Right lobe of liver (tissue), 4 donors: ENCODE results near the gene TOMM20.

Experiments
- POLR2A ChIP-seq: fragments of 450-650 bp; IDR thresholded peaks from one replicate; pipeline ENCODE4 v1.6.1; 2017; ENCODE audit warnings: antibody characterized with exemption, mild to moderate bottlenecking
- TF ChIP-seq, protein P1 (sequence below), 4 donors: fragments of 200-600 bp in 3 of 4; fragments of 450-650 bp in 1 of 4; IDR thresholded peaks; one replicate each; pipeline versions ENCODE4 v1.5.1 to v1.8.0; 2016 to 2022; ENCODE audit warnings: antibody characterized with exemption in 4 of 4, mild to moderate bottlenecking in 2 of 4
- donor health status: DM: no; HTN: no; CAD: no.
- donor health status: DM: no; HTN: no; CAD: no.
- donor health status: DM: no; HTN: yes; CAD: no.

DNA sequence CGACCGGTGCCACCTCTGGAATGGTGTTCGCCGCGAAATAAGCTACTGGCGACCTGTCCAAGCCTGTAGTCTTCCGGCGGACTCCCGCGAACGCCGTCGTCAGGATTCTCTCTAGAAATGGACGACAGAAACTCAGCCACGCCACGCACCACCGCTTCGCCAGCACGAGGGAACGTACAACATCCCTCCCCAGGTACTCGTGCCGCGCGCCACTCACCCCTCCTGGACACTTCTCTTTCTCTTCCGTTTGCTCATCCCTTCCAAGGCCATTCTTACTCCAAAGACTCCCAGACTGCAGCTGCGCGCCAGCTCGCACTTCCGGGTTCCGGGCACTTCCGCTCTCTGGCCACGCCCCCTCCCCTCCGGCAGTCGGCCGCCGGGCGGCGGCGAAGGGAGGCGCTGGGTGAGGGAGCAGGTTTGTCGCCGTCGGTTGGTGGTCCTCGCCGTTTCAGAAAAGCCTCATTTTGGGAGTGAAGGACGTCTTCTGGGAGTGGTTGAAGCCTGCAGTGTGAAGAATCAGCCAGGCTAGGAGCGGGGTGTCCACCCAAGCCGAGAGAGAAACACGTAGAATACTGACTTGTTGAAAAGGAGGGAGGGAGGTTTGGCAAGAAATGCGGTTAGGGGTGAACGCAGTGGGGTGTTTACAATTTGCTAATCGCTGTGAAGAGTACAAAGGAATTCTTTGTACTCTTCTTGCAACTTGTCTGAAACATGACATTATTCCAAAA, 32.5 kb upstream of the TOMM20 start, which contains the start of gene RBM34:
- TF ChIP-seq, protein P1, sequence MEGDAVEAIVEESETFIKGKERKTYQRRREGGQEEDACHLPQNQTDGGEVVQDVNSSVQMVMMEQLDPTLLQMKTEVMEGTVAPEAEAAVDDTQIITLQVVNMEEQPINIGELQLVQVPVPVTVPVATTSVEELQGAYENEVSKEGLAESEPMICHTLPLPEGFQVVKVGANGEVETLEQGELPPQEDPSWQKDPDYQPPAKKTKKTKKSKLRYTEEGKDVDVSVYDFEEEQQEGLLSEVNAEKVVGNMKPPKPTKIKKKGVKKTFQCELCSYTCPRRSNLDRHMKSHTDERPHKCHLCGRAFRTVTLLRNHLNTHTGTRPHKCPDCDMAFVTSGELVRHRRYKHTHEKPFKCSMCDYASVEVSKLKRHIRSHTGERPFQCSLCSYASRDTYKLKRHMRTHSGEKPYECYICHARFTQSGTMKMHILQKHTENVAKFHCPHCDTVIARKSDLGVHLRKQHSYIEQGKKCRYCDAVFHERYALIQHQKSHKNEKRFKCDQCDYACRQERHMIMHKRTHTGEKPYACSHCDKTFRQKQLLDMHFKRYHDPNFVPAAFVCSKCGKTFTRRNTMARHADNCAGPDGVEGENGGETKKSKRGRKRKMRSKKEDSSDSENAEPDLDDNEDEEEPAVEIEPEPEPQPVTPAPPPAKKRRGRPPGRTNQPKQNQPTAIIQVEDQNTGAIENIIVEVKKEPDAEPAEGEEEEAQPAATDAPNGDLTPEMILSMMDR (IDR thresholded peaks at IDR 0.05), result peak in 3 of 4 donors; percentile 8 to 26 (median 14)
- TF ChIP-seq POLR2A, result peak; percentile 95
